Measurements from ENCODE around the gene KLHDC4. TPM values are rescaled to one million over a fixed set of nuclear protein-coding genes. Genes with fewer than 3 reads are reported as not detected.

KLHDC4 gene
- polyA plus RNA-seq, 3 donors: 11.2 to 26.4 (median 12.6) TPM

DNA sequence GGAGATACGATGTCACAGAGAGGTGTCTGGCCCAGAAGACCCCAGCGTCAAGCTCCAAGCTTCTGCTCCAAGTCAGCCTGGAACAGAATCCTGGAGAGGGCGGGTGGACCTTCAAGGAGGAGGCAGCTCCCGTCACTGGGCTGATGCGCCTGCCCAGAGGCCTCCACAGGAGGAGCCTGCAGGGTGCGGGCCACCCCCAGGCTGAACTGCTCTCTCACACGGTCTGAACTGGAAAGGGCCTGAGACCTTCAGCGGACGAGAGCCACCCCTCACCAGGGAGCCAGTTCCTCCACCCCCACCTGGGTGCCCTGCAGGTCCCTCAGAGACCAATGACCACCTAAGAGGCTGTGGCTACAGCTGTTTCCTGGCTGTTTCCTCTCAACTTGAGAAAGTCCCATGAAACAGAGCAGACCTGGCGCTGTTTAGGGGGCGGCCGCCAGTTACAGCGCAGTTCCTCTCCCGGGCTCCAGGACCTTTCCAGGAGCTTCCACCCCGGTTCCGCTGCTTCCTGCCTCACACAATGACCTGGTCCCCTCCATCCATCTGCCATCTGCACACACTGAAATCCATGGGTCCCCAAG, 36.0 kb upstream of the KLHDC4 start:
- Histone ChIP-seq H3K27me3 (ENCODE audit: control insufficient read depth in 2 of 2, insufficient read depth in 2 of 2, low read length in 2 of 2) (no peaks in the 10 kb centered on the region), H3K4me2 (replicated peaks; ENCODE audit: extremely low read depth, low read length, poor library complexity, severe bottlenecking) (no peak overlapping the region), H3K27ac (ENCODE audit: low read depth in 1 of 2, low read length in 2 of 2) (no peak overlapping the region), H4K20me1 (ENCODE audit: insufficient read depth, low read length) (no peaks in the 10 kb centered on the region), H3K9me3 (replicated peaks in 1 of 2; ENCODE audit: control insufficient read depth in 1 of 2, insufficient read depth in 1 of 2, low read length in 2 of 2) (no peaks in the 10 kb centered on the region), H3K4me3 (replicated peaks in 1 of 3; ENCODE audit: low read depth in 2 of 3, low read length in 3 of 3) (no peak overlapping the region), H3K79me2 (ENCODE audit: insufficient read depth, low read length) (no peaks in the 10 kb centered on the region), H3K4me1 (ENCODE audit: control insufficient read depth in 1 of 2, insufficient read depth in 2 of 2, low read length in 2 of 2) (peaks cover 11 to 16% of the 10 kb centered on the region in 2 donors), H3K36me3 (replicated peaks in 1 of 2; ENCODE audit: control insufficient read depth in 1 of 2, insufficient read depth in 2 of 2, low read length in 2 of 2) (no peaks in the 10 kb centered on the region), H3K9ac (ENCODE audit: insufficient read depth, low read length, poor library complexity, severe bottlenecking) (no peak overlapping the region), H2AFZ (ENCODE audit: insufficient read depth, low read depth, low read length, poor library complexity, severe bottlenecking) (no peak overlapping the region)
- WGBS (ENCODE audit: insufficient coverage): 52% methylated on average over 15 of the region's 16 CpGs
- no peak for DNase-seq
- TF ChIP-seq, protein P1, sequence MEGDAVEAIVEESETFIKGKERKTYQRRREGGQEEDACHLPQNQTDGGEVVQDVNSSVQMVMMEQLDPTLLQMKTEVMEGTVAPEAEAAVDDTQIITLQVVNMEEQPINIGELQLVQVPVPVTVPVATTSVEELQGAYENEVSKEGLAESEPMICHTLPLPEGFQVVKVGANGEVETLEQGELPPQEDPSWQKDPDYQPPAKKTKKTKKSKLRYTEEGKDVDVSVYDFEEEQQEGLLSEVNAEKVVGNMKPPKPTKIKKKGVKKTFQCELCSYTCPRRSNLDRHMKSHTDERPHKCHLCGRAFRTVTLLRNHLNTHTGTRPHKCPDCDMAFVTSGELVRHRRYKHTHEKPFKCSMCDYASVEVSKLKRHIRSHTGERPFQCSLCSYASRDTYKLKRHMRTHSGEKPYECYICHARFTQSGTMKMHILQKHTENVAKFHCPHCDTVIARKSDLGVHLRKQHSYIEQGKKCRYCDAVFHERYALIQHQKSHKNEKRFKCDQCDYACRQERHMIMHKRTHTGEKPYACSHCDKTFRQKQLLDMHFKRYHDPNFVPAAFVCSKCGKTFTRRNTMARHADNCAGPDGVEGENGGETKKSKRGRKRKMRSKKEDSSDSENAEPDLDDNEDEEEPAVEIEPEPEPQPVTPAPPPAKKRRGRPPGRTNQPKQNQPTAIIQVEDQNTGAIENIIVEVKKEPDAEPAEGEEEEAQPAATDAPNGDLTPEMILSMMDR (IDR thresholded peaks at IDR 0.05): no peak
- H3K4me3 Mint-ChIP-seq: no peak overlapping the region
- H3K36me3 Mint-ChIP-seq: no peaks in the 10 kb centered on the region
- no peak overlapping the region for H3K27ac Mint-ChIP-seq
- H3K4me1 Mint-ChIP-seq: peaks cover 22% of the 10 kb centered on the region
- H3K9me3 Mint-ChIP-seq: peaks cover 0 to 4% (median 0%) of the 10 kb centered on the region in 7 donors
- peaks cover 0 to 9% (median 5%) of the 10 kb centered on the region in 3 donors for H3K27me3 Mint-ChIP-seq (ENCODE audit: low read depth in 3 of 3)
- intact Hi-C loops (cut with micrococcal nuclease): no loop called here

DNA sequence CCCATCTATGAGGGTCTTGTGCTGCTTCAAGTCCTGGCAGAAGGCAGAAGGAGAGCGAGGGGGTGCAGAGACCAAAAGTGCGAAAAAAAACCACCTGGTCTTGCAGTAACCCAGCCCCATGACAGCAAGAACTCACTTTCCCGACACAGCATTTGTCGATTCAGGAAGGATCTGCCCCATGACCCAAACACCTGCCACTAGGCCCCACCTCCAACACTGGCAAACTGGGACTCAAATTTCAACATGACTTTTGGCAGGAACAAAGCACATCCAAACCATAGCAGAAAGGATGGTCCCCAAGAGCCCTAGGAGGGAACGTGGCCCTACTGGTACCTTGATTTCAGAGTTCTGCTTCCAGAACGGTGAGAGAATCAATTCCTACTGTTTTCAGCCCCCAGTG, 34.7 kb upstream of the KLHDC4 start:
- TF ChIP-seq, protein P1 (IDR thresholded peaks at IDR 0.05): no peak
- Histone ChIP-seq H3K4me2 (replicated peaks; ENCODE audit: extremely low read depth, low read length, poor library complexity, severe bottlenecking) (no peak overlapping the region), H3K9me3 (replicated peaks in 1 of 2; ENCODE audit: control insufficient read depth in 1 of 2, insufficient read depth in 1 of 2, low read length in 2 of 2) (no peaks in the 10 kb centered on the region), H3K9ac (ENCODE audit: insufficient read depth, low read length, poor library complexity, severe bottlenecking) (no peak overlapping the region), H3K36me3 (replicated peaks in 1 of 2; ENCODE audit: control insufficient read depth in 1 of 2, insufficient read depth in 2 of 2, low read length in 2 of 2) (no peaks in the 10 kb centered on the region), H3K4me1 (ENCODE audit: control insufficient read depth in 1 of 2, insufficient read depth in 2 of 2, low read length in 2 of 2) (peaks cover 2 to 6% of the 10 kb centered on the region in 2 donors), H3K4me3 (replicated peaks in 1 of 3; ENCODE audit: low read depth in 2 of 3, low read length in 3 of 3) (no peak overlapping the region), H3K79me2 (ENCODE audit: insufficient read depth, low read length) (no peaks in the 10 kb centered on the region), H3K27ac (ENCODE audit: low read depth in 1 of 2, low read length in 2 of 2) (no peak overlapping the region), H3K27me3 (ENCODE audit: control insufficient read depth in 2 of 2, insufficient read depth in 2 of 2, low read length in 2 of 2) (no peaks in the 10 kb centered on the region), H2AFZ (ENCODE audit: insufficient read depth, low read depth, low read length, poor library complexity, severe bottlenecking) (no peak overlapping the region), H4K20me1 (ENCODE audit: insufficient read depth, low read length) (no peaks in the 10 kb centered on the region)
- DNase-seq: no peak
- Mint-ChIP-seq H3K27me3 (ENCODE audit: low read depth in 3 of 3) (peaks cover 0 to 8% (median 5%) of the 10 kb centered on the region in 3 donors), H3K36me3 (no peaks in the 10 kb centered on the region), H3K4me3 (no peak overlapping the region), H3K4me1 (peaks cover 13% of the 10 kb centered on the region), H3K9me3 (peaks cover 0 to 4% (median 0%) of the 10 kb centered on the region in 7 donors), H3K27ac (no peak overlapping the region)
- intact Hi-C loops (cut with micrococcal nuclease): no loop called here
- 85% methylated on average over 6 of the region's 6 CpGs for WGBS (ENCODE audit: insufficient coverage)

Measured in CD14-positive monocyte (primary cell).